Upper lobe of left lung (tissue), 4 donors: Measurements from ENCODE around the gene IQCM.

Experiments
- POLR2A ChIP-seq, 4 donors: fragments of 450-650 bp; IDR thresholded peaks; one replicate each; pipeline ENCODE4 v1.5.1; 2016 to 2017; ENCODE audit warnings: antibody characterized with exemption in 4 of 4, mild to moderate bottlenecking in 2 of 4
- POLR2AphosphoS5 ChIP-seq, 2 donors: sonication (generic); formaldehyde crosslinking; IDR thresholded peaks; one replicate each; pipeline ENCODE4 v1.5.1; 2017; ENCODE audit warnings: antibody characterized with exemption in 2 of 2
- TF ChIP-seq, protein P1 (sequence below), 6 experiments: fragments of 450-650 bp in 4 of 6; fragments of 200-600 bp in 2 of 6; sonication (generic) in 2 of 6; IDR thresholded peaks; one replicate each; pipeline ENCODE4 v1.5.1; 2016 to 2019; ENCODE audit warnings: antibody characterized with exemption in 6 of 6

DNA sequence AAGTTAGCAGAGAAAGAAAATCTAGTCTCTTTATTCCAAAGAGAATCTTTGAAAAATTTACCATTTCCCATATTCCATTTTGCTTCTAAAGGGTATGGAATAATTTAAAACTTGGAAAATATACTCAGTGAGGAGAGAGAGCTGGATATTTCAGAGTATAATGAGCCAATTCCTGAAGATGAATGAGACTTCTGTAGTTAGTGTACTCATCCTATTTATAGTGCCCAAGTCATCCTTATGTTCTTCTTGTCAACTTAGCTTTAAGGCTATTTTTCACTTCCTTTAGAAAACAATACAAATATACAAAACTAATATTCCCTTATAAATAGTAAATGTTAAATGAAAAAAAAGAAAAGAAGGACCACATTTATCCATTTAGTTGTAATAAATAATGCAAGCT, 302.6 kb downstream of the IQCM start:
- TF ChIP-seq, protein P1, sequence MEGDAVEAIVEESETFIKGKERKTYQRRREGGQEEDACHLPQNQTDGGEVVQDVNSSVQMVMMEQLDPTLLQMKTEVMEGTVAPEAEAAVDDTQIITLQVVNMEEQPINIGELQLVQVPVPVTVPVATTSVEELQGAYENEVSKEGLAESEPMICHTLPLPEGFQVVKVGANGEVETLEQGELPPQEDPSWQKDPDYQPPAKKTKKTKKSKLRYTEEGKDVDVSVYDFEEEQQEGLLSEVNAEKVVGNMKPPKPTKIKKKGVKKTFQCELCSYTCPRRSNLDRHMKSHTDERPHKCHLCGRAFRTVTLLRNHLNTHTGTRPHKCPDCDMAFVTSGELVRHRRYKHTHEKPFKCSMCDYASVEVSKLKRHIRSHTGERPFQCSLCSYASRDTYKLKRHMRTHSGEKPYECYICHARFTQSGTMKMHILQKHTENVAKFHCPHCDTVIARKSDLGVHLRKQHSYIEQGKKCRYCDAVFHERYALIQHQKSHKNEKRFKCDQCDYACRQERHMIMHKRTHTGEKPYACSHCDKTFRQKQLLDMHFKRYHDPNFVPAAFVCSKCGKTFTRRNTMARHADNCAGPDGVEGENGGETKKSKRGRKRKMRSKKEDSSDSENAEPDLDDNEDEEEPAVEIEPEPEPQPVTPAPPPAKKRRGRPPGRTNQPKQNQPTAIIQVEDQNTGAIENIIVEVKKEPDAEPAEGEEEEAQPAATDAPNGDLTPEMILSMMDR (IDR thresholded peaks at IDR 0.05): no peak
- no peak for TF ChIP-seq POLR2AphosphoS5 (IDR thresholded peaks at IDR 0.05)
- no peak for TF ChIP-seq POLR2A (IDR thresholded peaks at IDR 0.05)
